ENCODE results near the gene HMGN1. TPM values are rescaled to one million over a fixed set of nuclear protein-coding genes. Genes with fewer than 3 reads are reported as not detected.
"Not testable (repeated sequence)": the region's sequence is repeated elsewhere in the genome, so short reads cannot be mapped to it uniquely, and the experiment has no call there.

The HMGN1 gene
- total RNA-seq, 1 donor from 2014 or later: 88.7 TPM

DNA sequence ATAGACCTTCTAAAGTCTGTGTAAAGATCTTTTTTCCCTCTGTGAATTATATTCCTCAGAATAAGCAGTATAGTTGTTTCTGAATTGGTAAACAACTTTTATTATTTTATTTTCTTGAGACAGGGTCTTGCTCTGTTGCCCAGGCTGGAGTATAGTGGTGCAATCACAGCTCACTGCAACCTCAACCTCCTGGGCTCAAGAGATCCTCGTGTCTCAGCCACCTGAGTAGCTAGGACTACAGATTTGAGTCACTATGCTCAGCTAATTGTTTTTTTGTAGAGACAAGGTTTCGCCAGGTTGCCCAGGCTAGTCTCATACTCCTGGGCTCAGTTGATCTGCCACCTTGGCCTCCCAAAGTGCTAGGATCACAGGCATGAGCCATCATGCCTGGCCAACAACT is 26.6 kb upstream of the HMGN1 start:
- DNase-seq (ENCODE audit: low spot score): no peak
- intact Hi-C loops (cut with DNase I): no loop called here

DNA sequence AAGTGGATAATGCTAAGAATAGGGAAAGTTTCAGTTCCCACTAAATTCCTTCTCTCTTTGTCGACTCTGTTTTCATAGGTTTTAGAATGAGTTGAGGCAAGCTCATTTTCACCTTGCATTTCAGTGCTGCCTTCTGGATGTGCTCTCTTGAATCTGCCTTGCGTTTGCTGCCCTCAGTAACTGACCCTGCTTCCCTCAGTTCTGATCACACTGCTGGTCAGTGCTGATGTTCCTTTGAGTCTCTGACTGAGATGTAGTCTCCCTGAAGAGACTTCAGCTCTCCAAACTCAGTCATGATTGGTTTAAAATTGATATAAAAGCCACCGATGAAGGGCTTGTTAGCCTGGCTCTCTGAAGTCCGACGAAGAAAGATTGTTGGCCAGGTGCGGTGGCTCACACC is 25.2 kb upstream of the HMGN1 start:
- intact Hi-C loops (cut with DNase I): no loop called here
- DNase-seq (ENCODE audit: low spot score): no peak

GRCh38 chr21:39373634-39374033 is 24.7 kb upstream of the HMGN1 start:
- intact Hi-C loops (cut with DNase I): no loop called here
- DNase-seq (ENCODE audit: low spot score): no peak

- intact Hi-C loops (cut with DNase I); DNase-seq (ENCODE audit: low spot score): not testable (repeated sequence)
These were observed 21.0 kb upstream of the HMGN1 start for GRCh38 chr21:39369896-39370288.

DNA sequence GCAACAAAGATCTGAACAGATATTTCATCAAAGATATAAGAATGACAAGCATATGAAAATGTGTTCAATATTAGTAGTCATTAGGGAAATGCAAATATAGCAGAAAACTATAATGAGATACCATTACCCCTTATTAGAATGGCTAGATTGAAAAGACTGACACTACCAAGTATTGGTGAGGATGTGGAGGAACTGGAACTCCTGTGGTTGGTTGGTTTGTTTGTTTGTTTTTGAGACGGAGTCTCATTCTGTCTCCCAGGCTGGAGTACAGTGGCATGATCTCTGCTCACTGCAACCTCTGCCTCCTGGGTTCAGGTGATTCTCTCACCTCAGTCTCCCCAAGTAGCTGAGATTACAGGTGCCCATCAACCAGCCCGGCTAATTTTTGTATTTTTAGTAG is 18.9 kb upstream of the HMGN1 start:
- intact Hi-C loops (cut with DNase I): no loop called here

DNA sequence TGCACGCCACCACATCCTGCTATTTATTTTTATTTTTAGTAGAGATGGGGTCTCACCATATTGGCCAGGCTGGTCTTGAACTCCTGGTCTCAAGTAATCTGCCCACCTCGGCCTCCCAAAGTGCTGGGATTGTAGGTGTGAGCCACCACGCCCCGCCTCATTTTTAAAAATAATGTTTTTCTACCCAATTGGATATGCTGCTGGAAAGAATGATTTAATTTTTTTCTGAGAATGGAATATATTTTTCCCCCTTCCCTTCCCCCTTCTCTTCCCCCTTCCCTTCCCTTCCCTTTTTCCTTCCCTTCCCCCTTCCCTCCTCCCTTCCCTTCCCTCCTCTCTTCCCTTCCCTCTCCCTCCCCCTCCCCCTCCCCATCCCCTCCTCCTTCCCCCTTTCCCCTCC is 17.7 kb upstream of the HMGN1 start:
- intact Hi-C loops (cut with DNase I): no loop called here
- no peak for DNase-seq (ENCODE audit: low spot score)

More for the DNA sequence above, 18.9 kb upstream of the HMGN1 start:
- DNase-seq (ENCODE audit: low spot score): no peak

DNA sequence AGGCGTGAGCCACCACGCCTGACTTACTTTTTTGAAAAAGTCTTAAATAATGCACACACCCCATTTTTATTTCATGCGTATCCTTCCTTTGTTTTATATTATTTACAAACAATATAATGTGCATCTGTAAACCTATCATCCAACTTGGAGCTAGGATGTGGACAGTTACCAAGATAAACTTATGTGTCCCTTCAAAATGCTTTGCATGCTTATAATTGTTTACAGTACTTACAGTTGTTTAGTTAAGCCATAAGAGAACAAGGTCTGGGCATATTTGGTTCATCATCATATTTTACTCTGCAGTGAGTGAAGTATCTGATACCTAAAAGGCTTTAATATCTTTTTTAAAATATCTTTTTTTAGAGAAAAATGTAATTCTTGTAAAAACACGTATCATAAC is 16.1 kb upstream of the HMGN1 start:
- no peak for DNase-seq (ENCODE audit: low spot score)
- intact Hi-C loops (cut with DNase I): no loop called here

GRCh38 chr21:39363607-39364555 is 15.0 kb upstream of the HMGN1 start:
- DNase-seq (ENCODE audit: low spot score): no peak
- intact Hi-C loops (cut with DNase I): no loop called here

DNA sequence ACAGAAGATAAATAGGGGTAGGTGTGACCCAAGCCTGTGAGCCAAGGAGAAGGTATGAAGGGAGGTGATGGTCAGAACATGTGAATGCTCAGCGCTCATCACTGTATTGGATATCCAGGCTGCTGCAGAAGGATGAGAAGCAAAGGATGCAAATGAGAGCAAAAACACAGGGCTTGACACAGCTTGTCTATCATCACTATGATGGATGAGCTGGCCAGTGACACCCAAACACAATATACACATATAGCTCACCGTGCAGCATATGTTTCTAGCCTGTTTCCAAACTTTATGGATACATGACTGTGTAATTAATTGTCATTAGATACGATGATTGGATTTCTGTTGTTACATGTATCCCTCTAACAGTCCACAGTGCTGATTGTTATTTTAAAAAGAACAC is 13.8 kb upstream of the HMGN1 start:
- no peak for DNase-seq (ENCODE audit: low spot score)
- intact Hi-C loops (cut with DNase I): no loop called here

DNA sequence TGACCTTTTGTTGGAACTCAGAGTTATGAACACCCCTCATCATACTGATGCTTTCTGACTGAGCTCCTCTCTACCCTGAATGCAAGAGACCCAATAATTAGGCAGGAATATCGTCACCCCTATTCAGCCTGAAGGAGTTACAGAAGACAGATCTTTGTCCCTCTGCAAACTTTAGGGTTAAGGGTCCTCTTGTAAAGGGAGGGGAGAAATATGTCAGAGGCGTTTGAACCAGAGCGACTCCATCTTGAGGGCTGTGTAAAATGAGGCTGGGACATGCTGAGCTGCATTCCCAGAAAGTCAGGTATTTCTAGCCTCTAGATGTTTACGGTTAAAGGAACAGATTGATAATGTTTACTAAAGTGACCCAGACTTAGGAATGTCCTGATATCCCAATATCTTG is 10.5 kb upstream of the HMGN1 start:
- intact Hi-C loops (cut with DNase I): no loop called here
- DNase-seq (ENCODE audit: low spot score): no peak

GRCh38 chr21:39353295-39353694 is 4.4 kb upstream of the HMGN1 start:
- intact Hi-C loops (cut with DNase I): no loop called here
- DNase-seq (ENCODE audit: low spot score): no peak

- no peak for DNase-seq (ENCODE audit: low spot score)
- intact Hi-C loops (cut with DNase I): no loop called here
These were observed 1.5 kb upstream of the HMGN1 start for GRCh38 chr21:39350094-39351005.

DNA sequence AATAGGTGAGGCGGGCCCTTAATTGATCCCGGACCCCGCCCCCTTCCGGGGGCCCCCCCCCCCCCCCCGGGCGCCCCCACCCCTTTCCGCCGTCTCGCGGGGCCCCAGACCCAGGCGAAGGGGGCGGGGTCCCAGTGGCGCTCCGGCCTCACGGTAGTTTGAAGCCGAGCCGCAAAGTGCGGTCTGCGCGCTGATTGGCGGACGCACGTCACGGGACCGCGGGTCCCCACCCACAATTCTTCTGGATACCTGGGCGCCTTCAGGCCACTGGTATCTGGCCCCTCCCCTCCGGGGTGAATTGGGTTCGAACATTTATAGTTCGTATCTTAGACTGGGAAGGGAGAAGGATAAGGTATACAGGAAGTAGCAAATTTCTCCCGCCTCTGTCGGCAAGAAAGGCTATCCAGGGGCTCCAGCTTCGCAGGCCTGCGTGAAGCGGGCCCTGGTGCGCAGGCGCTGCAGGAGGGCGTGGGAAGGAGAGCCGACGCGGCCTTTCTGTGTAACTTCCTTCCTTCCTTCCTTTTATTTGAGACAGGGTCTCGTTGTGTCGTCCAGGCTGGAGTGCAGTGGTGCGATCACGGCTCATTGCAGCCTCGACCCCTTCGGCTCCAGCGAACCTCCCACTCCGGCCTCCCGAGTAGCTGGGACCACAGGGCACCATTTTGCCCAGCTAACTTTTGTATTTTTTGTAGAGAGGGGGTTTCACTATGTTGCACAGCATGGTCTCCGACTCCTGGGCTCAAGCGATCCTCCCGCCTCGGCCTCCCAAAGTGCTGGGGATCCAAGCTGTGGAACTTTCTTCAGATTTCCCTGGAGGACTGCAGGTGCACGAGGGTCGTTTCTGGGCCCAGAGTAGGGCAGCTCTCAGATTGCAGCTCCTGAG is 564 bp upstream of the HMGN1 start:
- peak; percentile 98 for DNase-seq (ENCODE audit: low spot score)
- intact Hi-C loops (cut with DNase I): loop anchor here (1.0 to 2.0 kb wide), 2 partner anchors 31 to 35 kb away; a partner anchor contains a TSS

- DNase-seq (ENCODE audit: low spot score): no peak
- intact Hi-C loops (cut with DNase I): loop anchor here (2.0 kb wide), 1 partner anchor 33 kb away; no protein-coding TSS in a partner anchor
These were observed 891 bp downstream of the HMGN1 start for GRCh38 chr21:39348040-39348354.

DNA sequence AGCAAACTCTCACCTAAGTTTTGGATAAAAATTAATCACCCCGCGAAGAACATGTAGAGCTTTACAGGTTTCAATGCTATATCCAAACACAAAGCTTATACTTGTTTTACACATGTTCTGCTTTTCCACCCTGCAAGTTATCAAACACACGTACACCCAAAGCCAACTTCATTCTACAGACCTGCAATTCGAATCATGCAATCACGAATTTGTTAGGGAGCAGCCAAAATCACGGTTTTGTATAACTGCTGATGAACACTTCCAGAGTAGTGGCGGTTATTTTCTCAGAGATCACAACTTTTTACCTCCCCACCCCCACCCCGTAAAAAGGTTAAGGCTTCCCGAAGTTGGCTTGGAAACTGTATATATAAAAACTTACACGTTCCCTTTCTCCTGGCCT is 1.4 kb downstream of the HMGN1 start:
- no peak for DNase-seq (ENCODE audit: low spot score)
- intact Hi-C loops (cut with DNase I): no loop called here

GRCh38 chr21:39346671-39347331 is 2.1 kb downstream of the HMGN1 start:
- intact Hi-C loops (cut with DNase I): no loop called here

GRCh38 chr21:39346206-39346605 is 2.7 kb downstream of the HMGN1 start:
- intact Hi-C loops (cut with DNase I): no loop called here
- no peak for DNase-seq (ENCODE audit: low spot score)

More at GRCh38 chr21:39346671-39347331, 2.1 kb downstream of the HMGN1 start:
- no peak for DNase-seq (ENCODE audit: low spot score)

- DNase-seq (ENCODE audit: low spot score): no peak
- intact Hi-C loops (cut with DNase I): no loop called here
These were observed 3.4 kb downstream of the HMGN1 start for GRCh38 chr21:39345440-39345839.

- intact Hi-C loops (cut with DNase I): no loop called here
- no peak for DNase-seq (ENCODE audit: low spot score)
These were observed 4.0 kb downstream of the HMGN1 start for GRCh38 chr21:39344848-39345247.

Data from cardiac septum (tissue), 1 donor.